H9 (cell line): Measurements from ENCODE around the gene MINDY4B. TPM values are rescaled to one million over a fixed set of nuclear protein-coding genes. Genes with fewer than 3 reads are reported as not detected.

ENCODE experiments used
- DNase-seq: peaks from one replicate; pipeline ENCODE4 v3.0.0-alpha.2; 2017
- H2AFZ ChIP-seq: one replicate; pipeline ENCODE4 v1.6.1; 2013; ENCODE audit warnings: mild to moderate bottlenecking, low read length, control low read depth, moderate library complexity
- H2AK5ac ChIP-seq: 2 replicates; pipeline ENCODE4 v1.6.1; 2013; ENCODE audit warnings: low read length, control low read depth, mixed read lengths; ENCODE audit not compliant: insufficient read length
- H2BK120ac ChIP-seq: one replicate; pipeline ENCODE4 v1.6.1; 2013; ENCODE audit warnings: low read depth, mild to moderate bottlenecking, low read length, control low read depth, inconsistent platforms; ENCODE audit not compliant: poor library complexity, severe bottlenecking
- H2BK12ac ChIP-seq: 2 replicates; pipeline ENCODE4 v1.6.1; 2013; ENCODE audit warnings: low read length, control low read depth, mixed read lengths, low read depth; ENCODE audit not compliant: insufficient read length
- H2BK15ac ChIP-seq: 2 replicates; pipeline ENCODE4 v1.6.1; 2013; ENCODE audit warnings: low read depth, low read length, control low read depth
- H2BK20ac ChIP-seq: one replicate; pipeline ENCODE4 v1.6.1; 2013; ENCODE audit warnings: low read depth, mild to moderate bottlenecking, low read length, control low read depth, inconsistent platforms; ENCODE audit not compliant: poor library complexity, severe bottlenecking
- H2BK5ac ChIP-seq: 2 replicates; pipeline ENCODE4 v1.6.1; 2013; ENCODE audit warnings: low read length, control low read depth, mixed read lengths; ENCODE audit not compliant: insufficient read length
- H3K14ac ChIP-seq: 2 replicates; pipeline ENCODE4 v1.6.1; 2013; ENCODE audit warnings: low read length, control low read depth; ENCODE audit not compliant: insufficient read depth
- H3K18ac ChIP-seq: 2 replicates; pipeline ENCODE4 v1.6.1; 2013; ENCODE audit warnings: low read depth, mild to moderate bottlenecking, mixed read lengths, low read length, control low read depth; ENCODE audit not compliant: insufficient read length
- H3K23ac ChIP-seq: 2 replicates; pipeline ENCODE4 v1.6.1; 2013; ENCODE audit warnings: low read length, control low read depth, mixed read lengths, low read depth; ENCODE audit not compliant: insufficient read length
- H3K23me2 ChIP-seq: 2 replicates; pipeline ENCODE4 v1.6.1; 2013; ENCODE audit warnings: low read depth, mild to moderate bottlenecking, mixed read lengths, low read length, control low read depth; ENCODE audit not compliant: insufficient read length, poor library complexity, severe bottlenecking
- H3K27ac ChIP-seq: 2 replicates; pipeline ENCODE4 v1.5.1; 2013; ENCODE audit warnings: low read length, control low read depth, mixed read lengths, low read depth; ENCODE audit not compliant: insufficient read length
- H3K27me3 ChIP-seq: 2 replicates; pipeline ENCODE4 v1.6.1; 2013; ENCODE audit warnings: low read length, control low read depth, inconsistent platforms; ENCODE audit not compliant: insufficient read depth
- H3K4ac ChIP-seq: 2 replicates; pipeline ENCODE4 v1.6.1; 2013; ENCODE audit warnings: low read depth, mild to moderate bottlenecking, control low read depth, inconsistent platforms, low read length, moderate library complexity
- H3K4me1 ChIP-seq: 2 replicates; pipeline ENCODE4 v1.6.1; 2013; ENCODE audit warnings: low read length, control low read depth, inconsistent platforms; ENCODE audit not compliant: insufficient read depth
- H3K4me2 ChIP-seq: 2 replicates; pipeline ENCODE4 v1.6.1; 2013; ENCODE audit warnings: low read length, control low read depth, mixed read lengths; ENCODE audit not compliant: insufficient read length, insufficient read depth
- H3K56ac ChIP-seq: 2 replicates; pipeline ENCODE4 v1.6.1; 2013; ENCODE audit warnings: low read depth, mild to moderate bottlenecking, mixed read lengths, low read length, control low read depth; ENCODE audit not compliant: insufficient read length
- H3K79me1 ChIP-seq: 2 replicates; pipeline ENCODE4 v1.6.1; 2013; ENCODE audit warnings: low read depth, mild to moderate bottlenecking, moderate library complexity, low read length, control low read depth, inconsistent platforms; ENCODE audit not compliant: insufficient read depth, poor library complexity, severe bottlenecking
- H3K79me2 ChIP-seq: 2 replicates; pipeline ENCODE4 v1.6.1; 2013; ENCODE audit warnings: low read length, control low read depth, inconsistent platforms; ENCODE audit not compliant: insufficient read depth
- H3K9ac ChIP-seq: 2 replicates; pipeline ENCODE4 v1.6.1; 2013; ENCODE audit warnings: low read length, control low read depth, mixed read lengths; ENCODE audit not compliant: insufficient read length; ENCODE audit errors: extremely low read depth
- H3K9me3 ChIP-seq: one replicate; pipeline ENCODE4 v1.6.1; 2013; ENCODE audit warnings: low read depth, low read length, inconsistent platforms; ENCODE audit not compliant: control insufficient read depth
- H3T11ph ChIP-seq: one replicate; pipeline ENCODE4 v1.6.1; 2013; ENCODE audit warnings: mild to moderate bottlenecking, low read length, control low read depth, inconsistent platforms
- H4K20me1 ChIP-seq: one replicate; pipeline ENCODE4 v1.6.1; 2013; ENCODE audit not compliant: control insufficient read depth, insufficient read length, insufficient read depth
- H4K5ac ChIP-seq: 2 replicates; pipeline ENCODE4 v1.6.1; 2013; ENCODE audit warnings: low read depth, mild to moderate bottlenecking, mixed read lengths, low read length, control low read depth; ENCODE audit not compliant: insufficient read length
- H4K8ac ChIP-seq: replicated peaks from 2 replicates; pipeline ENCODE4 v1.6.1; 2013; ENCODE audit warnings: low read length, control low read depth, mixed read lengths, low read depth; ENCODE audit not compliant: insufficient read length
- H4K91ac ChIP-seq: 2 replicates; pipeline ENCODE4 v1.6.1; 2013; ENCODE audit warnings: low read depth, mild to moderate bottlenecking, moderate library complexity, mixed read lengths, low read length, control low read depth; ENCODE audit not compliant: insufficient read length
- H3K27ac Mint-ChIP-seq, 3 experiments: 2 replicates in 2 of 3; 3 replicates in 1 of 3; pipeline ENCODE4 v1.8.0; 2020 to 2021; ENCODE audit warnings: mixed read lengths in 3 of 3, mild to moderate bottlenecking in 1 of 3, moderate library complexity in 1 of 3
- H3K27me3 Mint-ChIP-seq: 2 replicates; pipeline ENCODE4 v1.8.0; 2021; ENCODE audit warnings: low read depth, mild to moderate bottlenecking, moderate library complexity, mixed read lengths
- H3K36me3 Mint-ChIP-seq, 3 experiments: 2 replicates in 2 of 3; 3 replicates in 1 of 3; pipeline ENCODE4 v1.8.0; 2020 to 2021; ENCODE audit warnings: low read depth in 3 of 3, mixed read lengths in 3 of 3; ENCODE audit not compliant: insufficient read depth in 1 of 3
- H3K4me1 Mint-ChIP-seq, 2 experiments: 2 replicates each; pipeline ENCODE4 v1.8.0; 2020; ENCODE audit warnings: mixed read lengths in 2 of 2
- H3K4me3 Mint-ChIP-seq, 2 experiments: 2 replicates in 1 of 2; 3 replicates in 1 of 2; pipeline ENCODE4 v1.8.0; 2020 to 2021; ENCODE audit warnings: mild to moderate bottlenecking in 2 of 2, mixed read lengths in 2 of 2, moderate library complexity in 1 of 2
- H3K9me3 Mint-ChIP-seq, 2 experiments: 2 replicates in 1 of 2; 3 replicates in 1 of 2; pipeline ENCODE4 v1.8.0; 2020; ENCODE audit warnings: mild to moderate bottlenecking in 2 of 2, mixed read lengths in 2 of 2, moderate library complexity in 1 of 2
- CTCF ChIP-seq: fragments of 200-600 bp; sonication (generic); conservative IDR thresholded peaks from 3 replicates; pipeline ENCODE4 v1.8.0; 2021; ENCODE audit warnings: antibody characterized with exemption, mild to moderate bottlenecking
- WGBS: extraction: QIAGEN DNeasy Blood & Tissue Kit; methylation state at CpG from one replicate; pipeline ENCODE4 v1.1.7; 2013; ENCODE audit warnings: missing lambda C conversion rate, low lambda C conversion rate, mixed read lengths; ENCODE audit not compliant: insufficient read length; ENCODE audit errors: extremely low coverage; 5-methylcytosine and 5-hydroxymethylcytosine counted together
- total RNA-seq: library from RNA; stranded (reverse); gene quantifications from 2 replicates; pipeline ENCODE4 v1.2.1, GENCODE V29; 2021

MINDY4B gene
- total RNA-seq, 1 experiment from 2014 or later: not detected

GRCh38 chr3:150875548-150875947 is 29.7 kb downstream of the MINDY4B start:
- Histone ChIP-seq H2BK120ac (no peak overlapping the region), H3K79me1 (no peaks in the 10 kb centered on the region), H3K27ac (no peak overlapping the region), H4K5ac (no peak overlapping the region), H3K23me2 (no peaks in the 10 kb centered on the region), H3K9me3 (no peaks in the 10 kb centered on the region), H3K9ac (no peak overlapping the region), H3K4me1 (no peaks in the 10 kb centered on the region), H2BK5ac (no peak overlapping the region), H3K56ac (no peak overlapping the region), H3K27me3 (no peaks in the 10 kb centered on the region), H2BK15ac (no peak overlapping the region), H3K14ac (no peak overlapping the region), H3T11ph (no peak overlapping the region), H2BK20ac (no peak overlapping the region), H3K79me2 (no peaks in the 10 kb centered on the region), H2BK12ac (no peak overlapping the region), H3K18ac (no peak overlapping the region), H3K4ac (no peak overlapping the region), H4K91ac (no peak overlapping the region), H4K8ac (no peak overlapping the region), H2AK5ac (no peak overlapping the region), H3K4me2 (no peak overlapping the region), H4K20me1 (no peaks in the 10 kb centered on the region), H3K23ac (no peak overlapping the region), H2AFZ (no peak overlapping the region)
- TF ChIP-seq CTCF: no peak
- peaks cover 1% of the 10 kb centered on the region; the same call in 1 of the 2 replicates for H3K27me3 Mint-ChIP-seq
- WGBS: no CpG with 5 or more reads among the region's 2 CpGs
- H3K9me3 Mint-ChIP-seq: no peaks in the 10 kb centered on the region
- H3K27ac Mint-ChIP-seq: no peak overlapping the region
- H3K4me3 Mint-ChIP-seq: no peak overlapping the region
- no peaks in the 10 kb centered on the region; a peak in 1 of 7 replicates for H3K36me3 Mint-ChIP-seq
- no peak for DNase-seq
- H3K4me1 Mint-ChIP-seq: no peaks in the 10 kb centered on the region
